Astrocyte of the hippocampus (primary cell): ENCODE data around the gene DPYD.

Experiments
- DNase-seq: peaks from one replicate; pipeline ENCODE4 v3.0.0; 2011; ENCODE audit warnings: low read depth, low spot score

Gene DPYD

DNA sequence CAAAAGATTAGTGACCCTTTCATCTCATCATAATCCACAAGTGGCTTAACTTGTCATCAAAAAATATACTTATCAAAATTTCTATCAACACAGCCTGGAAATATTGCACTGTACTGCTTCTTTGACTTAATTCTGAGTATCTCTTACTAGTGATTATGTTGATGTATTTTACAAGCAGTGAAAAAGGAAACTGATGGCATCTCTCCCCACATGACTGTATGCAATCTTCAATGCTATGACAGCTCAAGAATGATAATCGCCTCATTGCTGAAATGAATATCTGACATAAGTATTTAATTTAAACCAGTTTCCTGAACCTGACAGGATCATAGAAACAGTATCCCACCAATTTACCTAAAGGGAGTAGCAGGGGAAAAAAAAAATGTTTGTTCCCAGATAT lies 79.5 kb downstream of the DPYD start:
- no peak for DNase-seq

DNA sequence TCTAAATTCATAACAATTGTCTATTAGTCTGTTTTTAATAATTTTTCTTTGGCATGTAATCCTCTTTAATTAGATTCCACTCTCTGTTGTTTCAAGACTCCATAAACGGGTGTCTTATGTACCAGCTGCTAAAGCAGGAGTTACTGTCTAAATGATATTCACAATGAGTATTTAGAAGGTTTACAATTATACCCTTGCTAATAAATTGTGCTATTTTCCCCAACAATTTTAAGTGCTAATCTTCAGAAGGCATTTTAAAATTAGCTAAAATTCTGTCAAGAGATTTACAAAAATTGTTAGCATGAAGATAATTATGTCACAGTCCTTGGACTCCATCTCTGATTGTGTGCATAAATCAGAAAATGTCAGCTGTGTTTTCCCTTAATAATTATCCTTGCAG lies 83.7 kb downstream of the DPYD start:
- no peak for DNase-seq

DNA sequence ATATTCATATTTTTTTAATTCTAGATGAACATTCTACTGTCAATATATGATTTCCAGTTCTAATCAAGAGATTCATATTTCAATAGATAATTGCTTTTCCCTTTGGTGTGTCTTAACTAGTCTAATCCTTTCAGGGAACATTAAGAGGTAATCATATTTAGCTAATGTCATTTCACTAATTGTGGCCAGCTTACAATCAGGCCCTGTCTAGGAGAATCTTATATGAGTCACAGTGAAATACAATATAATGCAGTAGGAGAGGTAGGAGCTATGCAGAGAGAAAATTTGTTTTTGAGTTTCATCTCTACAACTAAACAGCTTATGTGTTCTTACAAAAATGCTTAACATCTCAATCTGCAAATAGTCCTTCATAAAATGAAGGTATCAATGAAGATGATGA lies 85.9 kb downstream of the DPYD start:
- no peak for DNase-seq

DNA sequence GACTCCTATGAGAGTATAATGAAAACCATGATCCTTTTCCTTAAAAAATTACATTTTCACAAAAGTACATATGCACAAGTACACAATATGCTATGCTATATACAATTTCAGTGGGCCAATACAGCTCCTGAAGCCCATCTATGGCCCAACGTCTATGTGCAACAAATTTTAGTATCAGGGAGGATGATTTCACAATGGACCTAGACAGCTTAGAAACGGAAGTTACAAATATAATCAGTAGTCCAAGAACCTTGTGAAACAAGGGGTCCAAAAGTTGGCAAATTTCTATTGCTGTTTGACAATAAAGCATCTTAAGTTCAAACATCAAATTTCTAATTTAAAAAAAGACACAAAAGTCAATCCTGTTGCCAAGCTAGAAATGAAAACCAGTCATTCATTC lies 87.0 kb downstream of the DPYD start:
- no peak for DNase-seq

DNA sequence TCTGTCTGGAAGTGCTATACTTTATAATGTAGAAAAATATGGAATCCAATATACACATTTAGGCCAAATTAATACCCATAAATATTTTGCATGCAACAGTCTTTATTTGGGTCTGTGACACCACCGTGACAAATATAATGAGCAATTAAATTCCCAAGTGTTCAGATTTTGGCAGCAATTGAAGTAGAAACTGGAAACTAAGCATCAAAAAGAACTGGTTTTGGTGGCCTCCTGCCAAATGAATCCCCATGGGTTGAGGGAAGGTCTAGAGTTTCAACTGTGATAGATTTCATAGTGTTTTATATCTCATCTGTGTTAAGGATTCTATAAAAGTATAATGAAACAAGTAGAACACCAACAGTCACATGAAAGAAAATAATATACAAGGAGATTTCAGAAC lies 88.4 kb downstream of the DPYD start:
- DNase-seq: peak; percentile 48

DNA sequence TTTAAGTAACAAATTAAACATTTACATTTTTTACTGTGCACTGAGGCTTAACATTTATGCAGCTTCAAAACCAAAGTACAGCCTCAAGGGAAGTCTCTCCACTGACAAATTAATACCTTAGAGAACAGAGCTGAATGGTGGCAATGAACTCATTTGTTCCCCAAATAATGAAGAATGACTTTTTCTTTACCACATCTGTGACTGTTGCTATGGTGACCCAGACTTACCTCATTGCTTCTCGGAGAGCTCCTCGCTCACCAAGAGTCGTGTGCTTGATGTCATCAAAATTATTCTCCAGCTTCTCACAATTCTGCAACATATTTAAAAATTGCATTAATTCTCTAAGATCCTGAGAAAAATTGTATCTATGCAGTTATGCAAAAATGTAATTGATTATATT lies 92.9 kb downstream of the DPYD start:
- DNase-seq: peak; percentile 60

DNA sequence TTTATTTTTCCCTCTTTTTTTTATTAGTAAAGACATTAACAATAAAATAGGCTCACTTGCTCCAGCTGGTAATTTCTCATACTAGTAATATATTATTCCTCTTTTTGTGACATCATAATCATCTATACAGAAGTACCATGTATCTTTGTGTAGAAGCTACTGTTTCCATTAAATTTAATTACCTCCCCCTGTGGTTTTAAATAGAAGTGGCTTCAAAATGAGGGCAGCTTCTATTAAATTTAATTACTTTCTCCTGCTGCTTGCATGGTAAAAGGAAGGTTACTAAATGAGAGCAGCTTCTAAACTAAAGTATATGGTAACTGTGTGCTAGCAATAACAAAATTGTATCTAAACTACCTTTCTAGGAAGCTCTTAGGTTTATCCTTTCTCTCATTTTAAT lies 94.0 kb downstream of the DPYD start:
- no peak for DNase-seq

DNA sequence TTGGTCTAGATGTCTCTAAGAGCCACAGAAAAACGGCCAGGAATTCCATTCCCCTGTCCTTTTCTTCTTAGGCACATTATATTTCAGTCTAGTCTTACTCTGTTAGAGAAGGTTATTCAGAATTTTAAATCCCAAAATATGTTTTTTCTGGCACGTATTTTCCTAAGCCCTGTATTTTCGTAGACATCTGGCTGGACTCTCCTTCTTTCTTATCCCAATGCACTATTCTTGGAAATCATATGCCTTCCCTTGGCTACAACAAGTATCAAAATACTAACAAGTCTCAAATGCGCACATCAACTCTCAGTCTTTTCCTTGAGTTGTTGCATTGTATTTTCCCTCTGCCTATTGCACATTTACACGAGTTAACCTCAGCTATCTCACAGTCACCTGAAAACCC lies 96.2 kb downstream of the DPYD start:
- no peak for DNase-seq

DNA sequence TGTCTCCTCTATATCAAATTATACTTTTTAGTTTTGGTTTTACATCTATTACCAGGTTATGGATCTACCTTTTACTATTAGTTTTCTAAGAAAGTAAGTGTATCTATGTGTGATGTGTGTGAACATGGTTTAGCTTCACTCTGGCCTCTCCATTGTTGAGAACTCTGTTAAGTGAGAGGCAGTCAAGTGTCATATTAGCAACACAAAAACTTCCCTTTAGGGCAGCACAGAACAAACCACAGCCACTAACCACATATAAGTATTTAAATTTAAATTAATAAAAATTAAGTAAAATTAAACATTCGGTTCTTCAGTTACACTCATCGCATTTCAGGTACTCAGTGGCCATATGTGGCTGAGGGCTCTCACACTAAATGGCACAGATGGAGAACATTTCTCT lies 96.6 kb downstream of the DPYD start:
- no peak for DNase-seq

DNA sequence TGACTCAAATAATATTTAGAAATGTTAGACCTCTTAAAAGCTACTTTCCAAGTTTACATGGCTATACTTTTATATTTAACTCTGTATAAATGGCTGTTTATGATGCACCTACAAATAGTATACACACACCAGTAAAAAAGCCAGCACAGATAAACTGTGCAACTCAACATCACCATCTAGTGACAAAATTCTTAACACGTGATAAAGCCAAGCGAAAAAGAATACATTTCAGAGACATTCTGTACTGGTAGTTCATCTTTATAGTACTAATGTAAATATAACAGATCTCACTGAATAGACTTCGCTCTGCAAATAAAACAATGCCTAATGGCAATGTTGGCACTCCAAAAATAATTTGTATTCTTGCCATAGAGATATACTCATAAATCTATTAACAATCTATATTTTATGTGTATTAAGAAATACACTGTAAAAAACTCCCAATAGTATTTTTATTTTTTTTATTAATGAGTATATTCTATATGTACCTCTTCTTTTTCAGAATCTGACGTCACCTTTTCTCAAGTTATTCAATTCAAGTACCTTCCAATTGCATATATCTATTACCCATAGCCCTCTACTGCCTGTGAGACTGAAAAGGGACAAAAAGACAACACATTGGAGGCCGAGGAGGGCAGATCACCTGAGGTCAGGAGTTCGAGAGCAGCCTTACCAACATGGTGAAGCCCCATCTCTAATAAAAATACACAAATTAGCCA lies 100.2 kb downstream of the DPYD start:
- DNase-seq: peak; percentile 67

DNA sequence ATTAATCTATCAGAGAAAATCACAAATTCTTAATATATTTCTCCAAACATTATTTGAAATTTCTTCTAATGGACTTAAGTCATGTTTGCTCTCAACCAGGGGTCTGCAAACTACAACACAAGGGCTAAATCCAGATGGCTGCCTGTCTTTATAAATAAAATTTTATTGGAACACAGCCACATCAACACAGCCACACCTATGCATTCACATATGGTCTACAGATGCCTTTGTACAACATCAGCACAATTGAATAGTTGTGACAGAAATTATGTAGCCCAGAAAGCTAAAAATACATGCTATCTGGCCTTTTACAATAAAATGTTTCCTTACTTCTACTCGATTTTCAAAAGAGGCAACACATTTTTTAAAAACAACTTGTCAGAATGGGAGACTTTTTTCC lies 103.9 kb downstream of the DPYD start:
- DNase-seq: no peak

DNA sequence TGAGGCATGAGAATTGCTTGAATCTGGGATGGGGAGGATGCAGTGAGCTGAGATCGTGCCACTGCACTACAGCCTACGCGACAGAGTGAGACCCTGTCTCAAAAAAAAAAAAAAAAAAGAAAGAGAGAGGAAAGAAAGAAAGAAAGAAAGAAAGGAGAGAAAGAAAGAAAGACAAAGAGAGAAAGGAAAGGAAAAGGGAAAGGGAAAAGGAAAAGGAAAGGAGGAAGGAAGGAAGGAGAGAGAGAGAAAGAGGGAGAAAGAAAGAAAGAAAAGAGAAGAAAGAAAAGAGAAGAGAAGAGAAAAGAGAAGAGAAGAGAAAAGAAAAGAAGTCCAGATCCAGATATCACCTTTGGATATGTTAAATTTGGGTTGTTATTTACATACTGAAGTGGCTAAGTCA lies 106.0 kb downstream of the DPYD start:
- no peak for DNase-seq

DNA sequence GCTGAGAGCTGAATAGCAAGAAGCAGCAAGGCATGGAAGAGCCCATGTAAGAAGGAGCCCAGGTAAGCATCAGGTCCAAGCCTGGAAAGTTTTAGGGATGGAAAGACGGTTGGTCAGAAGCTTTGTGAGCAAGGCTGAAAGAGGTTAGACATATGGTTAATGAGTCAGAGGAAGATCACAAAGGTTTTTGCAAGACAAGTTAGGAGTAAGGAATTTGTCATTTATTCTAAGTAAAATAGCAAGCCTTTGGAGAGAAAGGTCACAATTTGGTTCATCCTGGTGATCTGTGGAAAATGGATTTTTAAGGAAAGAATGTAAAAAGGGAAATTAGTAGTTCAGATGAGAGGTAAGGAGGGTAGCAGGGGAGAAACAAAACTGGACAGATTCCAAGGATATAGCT lies 106.7 kb downstream of the DPYD start:
- DNase-seq: no peak

DNA sequence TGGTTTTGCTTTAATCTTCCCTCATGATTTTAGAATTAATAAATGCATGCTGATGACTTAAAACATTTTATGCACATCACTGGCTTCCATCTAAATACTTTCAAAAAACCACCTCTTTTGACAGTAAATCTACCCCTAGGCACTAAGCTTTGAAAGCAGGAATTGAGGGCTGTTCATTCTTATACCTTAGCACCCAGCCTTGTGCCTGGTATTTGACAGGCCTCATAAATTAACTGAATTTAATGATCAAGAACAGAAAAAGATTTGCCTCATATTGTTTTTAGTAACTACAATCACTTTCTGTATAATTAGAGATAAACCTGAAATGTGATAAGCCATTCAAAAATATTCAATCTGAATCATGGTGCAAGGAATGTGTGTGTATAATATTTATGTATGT lies 108.8 kb downstream of the DPYD start:
- DNase-seq: no peak

DNA sequence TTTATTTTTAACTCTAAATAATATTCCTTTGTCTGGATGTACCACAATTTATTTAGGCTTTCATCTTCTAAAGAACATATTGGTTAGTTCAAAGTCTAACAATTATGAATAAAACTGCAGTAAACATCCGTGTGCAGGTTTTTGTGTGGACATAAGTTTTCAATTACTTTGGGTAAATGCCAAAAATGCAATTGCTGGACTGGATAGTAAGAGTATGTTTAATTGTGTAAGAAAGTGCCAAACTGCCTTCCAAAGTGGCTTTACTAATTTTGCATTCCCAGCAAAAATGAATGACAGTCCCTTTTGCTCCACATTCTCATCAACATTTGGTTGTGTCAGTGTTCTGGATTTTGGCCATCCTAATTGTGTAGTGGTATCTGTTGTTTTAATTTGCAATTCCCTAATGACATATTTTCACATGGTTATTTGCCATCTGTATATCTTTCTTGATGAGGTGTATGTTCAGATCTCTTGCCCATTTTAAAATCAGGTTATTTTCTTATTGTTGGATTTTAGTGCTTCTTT lies 113.8 kb downstream of the DPYD start:
- no peak for DNase-seq

DNA sequence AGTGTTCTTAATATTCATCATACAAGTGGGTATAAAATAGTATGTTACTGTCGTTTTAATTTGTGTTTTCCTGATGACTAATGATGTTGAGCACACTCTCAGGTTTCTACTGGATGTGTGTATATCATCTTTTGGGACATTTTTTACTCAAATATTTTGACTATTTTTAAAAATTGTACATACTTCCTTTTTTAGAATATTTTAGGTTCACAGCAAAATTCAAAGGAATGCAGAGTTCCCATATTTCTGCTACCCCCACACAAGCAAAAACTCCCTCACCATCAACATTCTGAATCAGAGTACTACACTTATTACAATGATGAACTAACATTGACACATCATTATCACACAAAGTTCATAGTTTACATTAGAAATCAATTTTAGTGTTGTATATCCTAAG lies 114.5 kb downstream of the DPYD start:
- DNase-seq: no peak

DNA sequence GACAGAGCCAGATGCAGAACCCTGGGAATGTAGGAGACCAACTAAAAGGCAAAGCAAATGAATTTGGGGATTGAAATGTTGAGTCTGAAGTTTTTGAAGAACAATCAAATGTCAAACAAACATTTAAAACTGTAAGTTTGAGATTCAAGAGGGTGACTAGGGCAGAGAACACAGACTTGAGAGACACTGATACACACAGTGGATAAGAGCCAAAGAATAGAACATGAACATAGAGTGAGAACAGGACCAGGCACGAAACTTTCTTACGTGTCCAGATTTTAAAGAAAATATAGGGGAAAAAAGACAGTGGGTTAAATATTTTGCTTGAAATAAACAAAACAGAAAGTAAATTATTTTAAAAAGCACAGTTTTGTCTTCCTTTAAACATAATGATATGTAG lies 115.7 kb downstream of the DPYD start:
- DNase-seq: no peak

DNA sequence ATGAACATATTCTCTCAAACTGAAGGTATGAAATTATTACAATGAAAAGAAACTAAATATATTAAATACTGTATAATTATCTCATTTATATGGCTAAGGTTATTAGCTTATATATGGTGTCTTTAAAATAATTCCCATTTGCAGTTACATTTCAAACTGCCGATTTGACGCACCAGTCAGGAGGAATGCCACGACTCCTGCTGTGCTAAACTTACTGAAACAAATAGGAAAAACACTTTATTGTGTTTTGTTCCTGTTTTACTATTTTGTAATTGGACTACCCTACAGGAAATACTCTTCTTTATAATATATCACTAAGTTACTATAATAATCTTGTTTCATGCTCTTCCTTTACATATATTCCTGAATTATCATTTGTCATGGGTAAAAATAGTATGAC lies 117.8 kb downstream of the DPYD start:
- DNase-seq: no peak

DNA sequence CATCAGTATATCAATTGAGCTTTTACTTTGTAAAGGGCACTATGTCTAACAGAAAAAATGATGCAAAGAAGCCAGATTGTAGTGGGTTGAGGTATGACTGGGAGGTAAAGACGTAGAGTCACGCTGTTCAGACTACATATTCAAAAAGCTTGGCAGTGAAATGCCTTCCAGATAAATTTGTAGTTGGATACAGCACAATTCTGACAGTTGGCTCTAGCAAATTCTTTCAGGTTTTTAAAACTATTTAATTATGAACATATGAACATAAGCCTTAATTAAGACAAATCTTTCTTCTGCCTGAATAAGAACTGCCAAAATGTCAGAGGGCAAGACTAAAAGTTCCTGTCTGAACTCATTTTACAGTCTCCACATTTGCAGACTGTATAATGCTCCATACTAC lies 118.8 kb downstream of the DPYD start:
- no peak for DNase-seq

DNA sequence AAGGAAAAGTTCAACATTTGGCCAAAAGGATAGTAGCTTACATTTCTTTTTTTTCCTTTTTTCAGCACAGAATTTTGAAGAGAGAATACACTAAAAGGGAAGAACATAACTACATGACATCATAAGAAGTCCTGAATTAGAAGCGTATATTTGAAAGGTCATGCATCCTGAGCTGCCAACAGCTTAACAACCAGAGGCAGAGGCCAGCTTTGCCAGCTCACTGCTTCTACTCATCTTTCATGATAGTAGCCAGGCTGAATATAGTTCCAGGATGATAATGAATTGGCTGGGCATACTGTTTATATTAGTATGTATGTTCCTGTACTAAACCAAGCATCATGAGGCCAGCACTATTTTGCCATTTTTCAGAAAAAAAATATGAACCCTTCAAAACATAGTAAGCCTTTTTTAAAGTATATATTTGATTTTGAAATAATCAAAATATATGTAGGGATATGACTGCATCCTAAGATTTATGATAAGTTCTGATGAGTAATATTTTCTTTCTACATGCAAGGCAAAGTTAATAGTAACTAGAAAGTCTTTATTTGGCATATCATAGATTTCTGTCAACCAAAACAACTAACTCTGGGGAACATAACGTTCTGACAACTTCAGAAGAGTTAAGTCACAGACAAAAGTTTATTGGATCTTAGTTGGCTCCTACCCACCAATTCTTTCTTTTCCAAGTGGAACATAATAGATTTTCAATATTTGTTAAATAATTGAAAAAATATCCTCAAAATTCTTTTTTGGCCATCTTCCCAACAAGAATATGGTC lies 123.2 kb downstream of the DPYD start:
- DNase-seq: peak; percentile 12

DNA sequence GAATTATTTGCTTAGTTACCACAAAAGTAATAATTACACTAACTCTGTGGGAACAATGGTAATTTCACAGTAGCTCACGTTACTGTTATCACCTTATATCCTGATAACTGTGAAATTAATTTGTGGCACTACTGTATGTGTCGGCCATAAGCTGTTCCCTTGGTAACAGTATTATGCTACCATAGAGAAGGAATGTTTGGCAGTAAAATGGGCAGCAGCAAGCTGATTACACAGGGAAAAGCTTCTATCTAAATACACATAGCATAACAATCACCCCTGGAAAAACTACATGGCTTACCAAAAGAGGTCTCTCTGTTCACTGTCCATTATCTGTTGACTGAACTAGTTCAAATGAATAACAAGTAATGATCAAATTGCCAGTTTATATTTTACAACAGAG lies 124.1 kb downstream of the DPYD start:
- peak; percentile 37 for DNase-seq

DNA sequence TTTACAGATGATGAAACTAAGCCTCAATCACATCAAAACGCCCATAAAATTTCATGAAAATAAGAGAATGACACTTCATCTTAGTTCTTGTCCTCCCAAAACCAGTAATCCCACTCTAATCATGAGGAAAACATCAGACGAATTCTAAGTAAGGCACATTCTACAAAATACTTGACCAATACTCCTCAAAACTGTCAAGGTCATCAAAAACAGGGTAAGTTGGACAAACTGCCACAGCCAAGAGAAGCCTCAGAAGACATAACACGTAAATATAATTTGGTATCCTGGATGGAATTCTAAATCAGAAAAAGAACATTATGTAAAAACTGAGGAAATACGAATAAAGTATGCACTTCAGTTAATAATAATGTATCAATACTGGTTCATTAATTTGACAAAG lies 128.2 kb downstream of the DPYD start:
- DNase-seq: no peak

DNA sequence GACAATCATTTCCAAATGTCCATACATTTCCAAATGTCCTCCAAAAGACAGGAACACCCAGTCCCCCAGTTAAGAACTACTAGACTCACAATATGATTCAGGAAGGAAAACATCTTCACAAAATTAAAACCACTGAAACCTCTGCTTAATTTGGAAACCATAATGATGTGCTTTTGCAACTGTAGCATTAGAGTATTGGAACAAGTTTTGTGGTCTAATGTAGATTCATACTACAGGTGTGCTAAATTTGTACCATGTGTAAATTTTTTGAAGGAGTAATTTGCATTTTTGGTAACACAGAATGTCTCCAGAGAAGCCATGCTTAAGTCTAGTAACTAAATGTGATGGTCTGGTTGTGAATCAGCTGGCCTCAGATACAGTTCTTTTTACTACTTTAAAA lies 129.6 kb downstream of the DPYD start:
- no peak for DNase-seq
